ENCODE results near the gene ZRANB1.

GRCh38 chr10:125026974-125027735, 85.2 kb downstream of the ZRANB1 start:
- TF ChIP-seq, protein P1, sequence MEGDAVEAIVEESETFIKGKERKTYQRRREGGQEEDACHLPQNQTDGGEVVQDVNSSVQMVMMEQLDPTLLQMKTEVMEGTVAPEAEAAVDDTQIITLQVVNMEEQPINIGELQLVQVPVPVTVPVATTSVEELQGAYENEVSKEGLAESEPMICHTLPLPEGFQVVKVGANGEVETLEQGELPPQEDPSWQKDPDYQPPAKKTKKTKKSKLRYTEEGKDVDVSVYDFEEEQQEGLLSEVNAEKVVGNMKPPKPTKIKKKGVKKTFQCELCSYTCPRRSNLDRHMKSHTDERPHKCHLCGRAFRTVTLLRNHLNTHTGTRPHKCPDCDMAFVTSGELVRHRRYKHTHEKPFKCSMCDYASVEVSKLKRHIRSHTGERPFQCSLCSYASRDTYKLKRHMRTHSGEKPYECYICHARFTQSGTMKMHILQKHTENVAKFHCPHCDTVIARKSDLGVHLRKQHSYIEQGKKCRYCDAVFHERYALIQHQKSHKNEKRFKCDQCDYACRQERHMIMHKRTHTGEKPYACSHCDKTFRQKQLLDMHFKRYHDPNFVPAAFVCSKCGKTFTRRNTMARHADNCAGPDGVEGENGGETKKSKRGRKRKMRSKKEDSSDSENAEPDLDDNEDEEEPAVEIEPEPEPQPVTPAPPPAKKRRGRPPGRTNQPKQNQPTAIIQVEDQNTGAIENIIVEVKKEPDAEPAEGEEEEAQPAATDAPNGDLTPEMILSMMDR (IDR thresholded peaks at IDR 0.05; ENCODE audit: poor library complexity): no peak
- no peak for TF ChIP-seq EZH2 (IDR thresholded peaks at IDR 0.05; ENCODE audit: borderline replicate concordance)
